Nephron (organoid): ENCODE measurements around the gene CLIC3.

Source experiments
- H3K27ac Mint-ChIP-seq, 3 experiments: 2 replicates each; pipeline ENCODE4 v1.8.0; 2020; ENCODE audit warnings: mixed read lengths in 3 of 3, mild to moderate bottlenecking in 2 of 3, moderate library complexity in 1 of 3
- H3K27me3 Mint-ChIP-seq: 2 replicates; pipeline ENCODE4 v1.8.0; 2021; ENCODE audit warnings: low read depth, mild to moderate bottlenecking, moderate library complexity, mixed read lengths
- H3K36me3 Mint-ChIP-seq: 2 replicates; pipeline ENCODE4 v1.8.0; 2020; ENCODE audit warnings: low read depth, mixed read lengths
- H3K4me1 Mint-ChIP-seq: 2 replicates; pipeline ENCODE4 v1.8.0; 2020; ENCODE audit warnings: mixed read lengths
- H3K4me3 Mint-ChIP-seq, 3 experiments: 2 replicates each; pipeline ENCODE4 v1.8.0; 2020; ENCODE audit warnings: mild to moderate bottlenecking in 3 of 3, mixed read lengths in 3 of 3, moderate library complexity in 2 of 3
- H3K9me3 Mint-ChIP-seq: 2 replicates; pipeline ENCODE4 v1.8.0; 2020; ENCODE audit warnings: mixed read lengths
- TF ChIP-seq, protein P1 (sequence below), 3 experiments: fragments of 200-600 bp; sonication (generic); IDR thresholded peaks; one replicate each; pipeline ENCODE4 v1.5.0; 2021; ENCODE audit warnings: antibody characterized with exemption in 3 of 3; ENCODE audit not compliant: unreplicated experiment in 3 of 3

CLIC3 gene

DNA sequence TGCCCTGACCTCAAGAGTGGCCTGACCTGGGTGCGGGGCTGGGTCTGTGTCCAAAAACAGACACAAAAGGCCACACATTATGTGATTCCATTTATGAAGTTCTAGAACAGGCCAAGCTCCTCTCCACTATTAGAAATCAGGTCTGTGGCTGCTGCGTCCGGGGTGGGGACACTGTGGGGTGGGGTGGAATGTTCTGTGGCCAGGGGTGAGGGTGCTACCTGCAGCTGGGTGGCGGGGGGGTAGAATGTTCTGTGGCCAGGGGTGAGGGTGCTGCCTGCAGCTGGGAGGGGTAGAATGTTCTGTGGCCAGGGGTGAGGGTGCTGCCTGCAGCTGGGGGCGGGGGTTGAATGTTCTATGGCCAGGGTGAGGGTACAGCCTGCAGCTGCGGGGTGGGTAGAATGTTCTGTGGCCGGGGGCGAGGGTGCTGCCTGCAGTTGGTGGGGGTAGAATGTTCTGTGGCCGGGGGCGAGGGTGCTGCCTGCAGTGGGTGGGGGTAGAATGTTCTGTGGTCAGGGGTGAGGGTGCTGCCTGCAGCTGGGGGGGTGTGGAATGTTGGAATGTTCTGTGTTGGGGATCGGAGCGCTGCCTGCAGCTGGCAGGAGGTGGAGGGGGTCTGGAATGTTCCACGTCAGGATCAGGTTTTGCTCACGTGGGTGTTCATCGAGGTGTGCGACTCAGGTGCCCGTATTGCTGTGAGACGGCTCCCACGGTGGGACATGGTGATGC, 36.0 kb downstream of the CLIC3 start:
- peak overlapping the region in 1 of 3 experiments; percentile 55 for H3K27ac Mint-ChIP-seq
- H3K4me3 Mint-ChIP-seq, result no peak overlapping the region
- TF ChIP-seq, protein P1, sequence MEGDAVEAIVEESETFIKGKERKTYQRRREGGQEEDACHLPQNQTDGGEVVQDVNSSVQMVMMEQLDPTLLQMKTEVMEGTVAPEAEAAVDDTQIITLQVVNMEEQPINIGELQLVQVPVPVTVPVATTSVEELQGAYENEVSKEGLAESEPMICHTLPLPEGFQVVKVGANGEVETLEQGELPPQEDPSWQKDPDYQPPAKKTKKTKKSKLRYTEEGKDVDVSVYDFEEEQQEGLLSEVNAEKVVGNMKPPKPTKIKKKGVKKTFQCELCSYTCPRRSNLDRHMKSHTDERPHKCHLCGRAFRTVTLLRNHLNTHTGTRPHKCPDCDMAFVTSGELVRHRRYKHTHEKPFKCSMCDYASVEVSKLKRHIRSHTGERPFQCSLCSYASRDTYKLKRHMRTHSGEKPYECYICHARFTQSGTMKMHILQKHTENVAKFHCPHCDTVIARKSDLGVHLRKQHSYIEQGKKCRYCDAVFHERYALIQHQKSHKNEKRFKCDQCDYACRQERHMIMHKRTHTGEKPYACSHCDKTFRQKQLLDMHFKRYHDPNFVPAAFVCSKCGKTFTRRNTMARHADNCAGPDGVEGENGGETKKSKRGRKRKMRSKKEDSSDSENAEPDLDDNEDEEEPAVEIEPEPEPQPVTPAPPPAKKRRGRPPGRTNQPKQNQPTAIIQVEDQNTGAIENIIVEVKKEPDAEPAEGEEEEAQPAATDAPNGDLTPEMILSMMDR (IDR thresholded peaks at IDR 0.05; ENCODE audit: unreplicated experiment in 3 of 3), result no peak
- H3K27me3 Mint-ChIP-seq, result no peaks in the 10 kb centered on the region
- H3K9me3 Mint-ChIP-seq, result no peaks in the 10 kb centered on the region
- peaks cover 5% of the 10 kb centered on the region for H3K4me1 Mint-ChIP-seq
- H3K36me3 Mint-ChIP-seq, result no peaks in the 10 kb centered on the region

DNA sequence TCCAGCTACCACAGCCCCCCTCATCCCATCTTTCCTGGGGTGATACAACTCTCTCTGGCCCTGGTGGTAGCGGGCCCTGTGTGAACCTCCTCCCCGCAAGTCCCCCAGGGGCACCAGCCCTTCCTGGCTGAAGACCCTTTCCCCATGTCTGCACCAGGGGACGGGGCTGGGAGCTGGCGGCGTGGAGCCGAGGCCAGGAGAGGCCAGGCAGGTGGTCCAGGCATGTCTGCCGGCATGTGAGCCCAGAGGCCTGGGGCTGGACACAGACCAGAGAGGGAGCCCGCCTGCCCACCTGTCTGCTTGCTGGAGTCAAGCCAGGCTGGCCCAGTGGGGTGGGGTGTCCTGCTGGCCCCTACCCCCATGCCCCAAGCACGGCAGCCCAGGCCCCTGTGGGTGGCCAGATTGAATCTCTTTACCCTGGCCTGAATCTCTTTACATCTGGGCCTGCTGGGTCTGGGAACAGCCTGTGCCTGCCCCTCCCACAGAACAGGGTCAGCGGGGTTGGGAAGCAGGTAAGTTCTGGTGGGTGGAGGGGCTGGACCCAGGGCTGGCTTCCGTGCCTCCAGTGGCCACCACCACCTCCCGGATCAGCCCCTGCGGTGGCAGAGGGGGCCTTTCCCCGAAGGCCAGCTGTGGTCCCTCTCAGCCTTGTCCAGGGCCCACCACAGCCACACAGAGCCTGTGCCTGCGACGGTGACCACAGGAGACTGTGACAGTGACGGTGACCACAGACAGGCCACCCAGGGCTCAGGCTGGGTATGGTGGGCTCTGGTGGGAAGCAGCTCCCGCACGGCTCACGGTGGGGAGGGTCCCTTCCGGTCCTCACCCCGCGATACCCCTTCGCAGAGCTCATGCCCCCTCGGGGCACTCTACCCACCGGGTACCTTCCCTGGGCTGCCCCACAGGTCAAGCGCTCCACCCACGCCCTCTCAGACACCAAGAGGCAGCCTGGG, 37.2 kb downstream of the CLIC3 start:
- Mint-ChIP-seq H3K4me1 (peaks cover 5% of the 10 kb centered on the region), H3K36me3 (no peaks in the 10 kb centered on the region), H3K27ac (no peak overlapping the region), H3K27me3 (no peaks in the 10 kb centered on the region), H3K9me3 (no peaks in the 10 kb centered on the region), H3K4me3 (no peak overlapping the region)
- TF ChIP-seq, protein P1 (IDR thresholded peaks at IDR 0.05; ENCODE audit: unreplicated experiment in 3 of 3), result no peak

DNA sequence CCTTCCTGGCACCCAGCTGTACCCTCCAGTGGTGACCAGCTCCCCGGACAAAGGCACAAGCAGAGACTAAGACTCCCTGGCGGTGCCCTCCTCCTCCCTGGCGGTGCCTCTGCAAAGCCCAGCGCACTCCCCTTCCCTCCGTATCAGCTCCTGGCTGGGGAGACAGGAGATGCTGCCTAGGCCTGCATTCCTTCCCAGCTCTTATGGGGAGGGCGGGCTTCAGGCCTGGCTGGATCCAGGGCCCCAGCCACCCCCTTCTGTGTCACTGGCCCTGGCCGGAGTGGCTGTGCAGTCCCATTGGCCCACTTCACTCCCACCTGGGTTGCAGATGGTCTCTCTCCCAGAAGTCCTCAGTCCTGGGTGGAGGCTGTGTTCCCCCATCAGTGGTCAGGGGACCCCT, 37.9 kb downstream of the CLIC3 start:
- H3K9me3 Mint-ChIP-seq, result no peaks in the 10 kb centered on the region
- no peak overlapping the region for H3K4me3 Mint-ChIP-seq
- no peaks in the 10 kb centered on the region for H3K27me3 Mint-ChIP-seq
- peaks cover 5% of the 10 kb centered on the region for H3K4me1 Mint-ChIP-seq
- TF ChIP-seq, protein P1 (IDR thresholded peaks at IDR 0.05; ENCODE audit: unreplicated experiment in 3 of 3), result no peak
- no peaks in the 10 kb centered on the region for H3K36me3 Mint-ChIP-seq
- no peak overlapping the region for H3K27ac Mint-ChIP-seq

GRCh38 chr9:136957901-136958300, 38.5 kb downstream of the CLIC3 start:
- Mint-ChIP-seq H3K36me3 (no peaks in the 10 kb centered on the region), H3K27ac (no peak overlapping the region), H3K4me1 (peaks cover 2% of the 10 kb centered on the region), H3K4me3 (no peak overlapping the region), H3K27me3 (no peaks in the 10 kb centered on the region), H3K9me3 (no peaks in the 10 kb centered on the region)
- TF ChIP-seq, protein P1 (IDR thresholded peaks at IDR 0.05; ENCODE audit: unreplicated experiment in 3 of 3), result no peak

GRCh38 chr9:136957461-136957860, 38.9 kb downstream of the CLIC3 start:
- H3K4me3 Mint-ChIP-seq, result no peak overlapping the region
- H3K4me1 Mint-ChIP-seq, result no peaks in the 10 kb centered on the region
- no peaks in the 10 kb centered on the region for H3K36me3 Mint-ChIP-seq
- H3K27ac Mint-ChIP-seq, result no peak overlapping the region
- H3K27me3 Mint-ChIP-seq, result no peaks in the 10 kb centered on the region
- H3K9me3 Mint-ChIP-seq, result no peaks in the 10 kb centered on the region
- TF ChIP-seq, protein P1 (IDR thresholded peaks at IDR 0.05; ENCODE audit: unreplicated experiment in 3 of 3), result no peak
